Cardiac fibroblast (primary cell): Measurements from ENCODE around the gene RNF130.

Experiments
- DNase-seq, 2 donors: peaks; one replicate each; pipeline versions ENCODE4 v3.0.0 to v3.0.0-alpha.2; 2010; ENCODE audit warnings: low read depth in 2 of 2
- H3K4me3 ChIP-seq, 2 donors: replicated peaks in 1 of 2; 1 replicate in 1 of 2; 2 replicates in 1 of 2; pipeline ENCODE4 v1.5.1; 2011; ENCODE audit warnings: low read depth in 2 of 2, low read length in 2 of 2, mild to moderate bottlenecking in 2 of 2, moderate library complexity in 1 of 2
- CTCF ChIP-seq: IDR thresholded peaks from one replicate; pipeline ENCODE4 v1.5.1; 2011; ENCODE audit warnings: low read depth, mild to moderate bottlenecking, low read length, inconsistent platforms

Gene RNF130

GRCh38 chr5:179926657-179927056 lies 144.9 kb downstream of the RNF130 start:
- no peak for DNase-seq
- no peak for TF ChIP-seq CTCF

GRCh38 chr5:179923436-179923835 lies 148.1 kb downstream of the RNF130 start:
- DNase-seq: no peak
- TF ChIP-seq CTCF: no peak
- H3K4me3 ChIP-seq: no peak overlapping the region

More at GRCh38 chr5:179926657-179927056, 144.9 kb downstream of the RNF130 start:
- H3K4me3 ChIP-seq: no peak overlapping the region

- no peak overlapping the region for H3K4me3 ChIP-seq
- no peak for DNase-seq
- no peak for TF ChIP-seq CTCF
These were observed 151.4 kb downstream of the RNF130 start for GRCh38 chr5:179920175-179920574.

GRCh38 chr5:179919487-179920060 lies 152.0 kb downstream of the RNF130 start:
- DNase-seq: no peak
- H3K4me3 ChIP-seq: no peak overlapping the region
- TF ChIP-seq CTCF: no peak

GRCh38 chr5:179918742-179919486 lies 152.6 kb downstream of the RNF130 start:
- no peak for TF ChIP-seq CTCF
- no peak for DNase-seq
- no peak overlapping the region for H3K4me3 ChIP-seq

- no peak for DNase-seq
- no peak for TF ChIP-seq CTCF
- H3K4me3 ChIP-seq: no peak overlapping the region
These were observed 155.0 kb downstream of the RNF130 start for GRCh38 chr5:179916523-179916922.

GRCh38 chr5:179915406-179915935 lies 156.1 kb downstream of the RNF130 start:
- H3K4me3 ChIP-seq: no peak overlapping the region
- no peak for TF ChIP-seq CTCF
- no peak for DNase-seq
